GM12878 (cell line): ENCODE data around the gene RNF44. TPM values are rescaled to one million over a fixed set of nuclear protein-coding genes. Genes with fewer than 3 reads are reported as not detected.

ENCODE experiments used
- ATAC-seq: fragments of 200-7000 bp; cut with Tn5 transposase; 3 replicates; pipeline ENCODE4 v1.9.1; 2020; ENCODE audit warnings: mild to moderate bottlenecking, moderate library complexity
- BruUV-seq: library from RNA; stranded (reverse); fragments of 400-500 nt; replicated peaks from 2 replicates; lab custom pipeline; 2021; lab: Mats Ljungman, UMichigan
- CTCF ChIA-PET: fragments of 300-600 bp; sonication (Branson Sonifier 250); formaldehyde crosslinking; extraction: SDS; loops from one replicate; lab custom pipeline; 2021; ENCODE audit warnings: inconsistent platforms; lab: Yijun Ruan, JAX
- POLR2A ChIA-PET: fragments of 350-600 bp; formaldehyde crosslinking; extraction: SDS; loops from one replicate; lab custom pipeline; 2021; ENCODE audit warnings: inconsistent platforms; lab: Charles Lee
- RAD21 ChIA-PET: fragments of 300-600 bp; sonication (Branson Sonifier 250); formaldehyde crosslinking; loops from one replicate; lab custom pipeline; 2023; ENCODE audit warnings: antibody characterized with exemption; ENCODE audit not compliant: unreplicated experiment; lab: Charles Lee
- SMC1A ChIA-PET: fragments of 300-600 bp; sonication (Branson Sonifier 250); formaldehyde crosslinking; loops from one replicate; lab custom pipeline; 2023; ENCODE audit not compliant: unreplicated experiment, uncharacterized antibody; lab: Charles Lee
- DNase-seq: peaks from one replicate; pipeline ENCODE4 v3.0.0-alpha.2; 2011; ENCODE audit warnings: low read depth, low spot score
- FAIRE-seq: peaks from 3 replicates; lab custom pipeline; 2011; peaks lifted over from hg19 to GRCh38; lab: Jason Lieb, UNC
- H2AFZ ChIP-seq: 2 replicates; pipeline ENCODE4 v1.6.0; 2011; ENCODE audit warnings: low read depth, low read length, control low read depth; ENCODE audit not compliant: control insufficient read depth
- H3K27ac ChIP-seq: 2 replicates; pipeline ENCODE4 v1.5.1; 2011; ENCODE audit warnings: control low read depth; ENCODE audit not compliant: control insufficient read depth, insufficient read depth
- H3K27me3 ChIP-seq, 2 experiments: replicated peaks in 1 of 2; 2 replicates each; pipeline versions ENCODE4 v1.6.0 to v1.6.1; 2011; ENCODE audit warnings: low read length in 1 of 2; ENCODE audit not compliant: control insufficient read depth in 2 of 2, insufficient read depth in 2 of 2
- H3K36me3 ChIP-seq, 2 experiments: 2 replicates each; pipeline ENCODE4 v1.5.1; 2011; ENCODE audit warnings: low read length in 1 of 2; ENCODE audit not compliant: control insufficient read depth in 2 of 2, insufficient read depth in 2 of 2
- H3K4me1 ChIP-seq: 2 replicates; pipeline ENCODE4 v1.6.1; 2011; ENCODE audit warnings: mild to moderate bottlenecking, low read length, moderate library complexity, mixed read lengths; ENCODE audit not compliant: control insufficient read depth, insufficient read depth
- H3K4me2 ChIP-seq: 2 replicates; pipeline ENCODE4 v1.6.0; 2011; ENCODE audit warnings: control low read depth; ENCODE audit not compliant: control insufficient read depth, insufficient read depth
- H3K4me3 ChIP-seq: fragments of 200-600 bp; sonication (generic); 2 replicates; pipeline ENCODE4 v1.5.1; 2016
- H3K79me2 ChIP-seq: 2 replicates; pipeline ENCODE4 v1.6.0; 2011; ENCODE audit warnings: low read length; ENCODE audit not compliant: control insufficient read depth, insufficient read depth
- H3K9ac ChIP-seq: 2 replicates; pipeline ENCODE4 v1.8.0; 2011; ENCODE audit warnings: low read length, control low read depth, mixed read lengths; ENCODE audit not compliant: control insufficient read depth, insufficient read depth
- H3K9me3 ChIP-seq: replicated peaks from 3 replicates; pipeline ENCODE4 v1.5.1; 2011; ENCODE audit warnings: mild to moderate bottlenecking, low read length; ENCODE audit not compliant: control insufficient read depth, insufficient read depth
- H4K20me1 ChIP-seq: 2 replicates; pipeline ENCODE4 v1.6.0; 2011; ENCODE audit not compliant: control insufficient read depth, insufficient read depth
- ASH2L ChIP-seq: fragments of 300-600, 200-600 bp; sonication (generic); IDR thresholded peaks from 2 replicates; pipeline ENCODE4 v1.6.1; 2017; ENCODE audit warnings: low read depth, mild to moderate bottlenecking, borderline replicate concordance
- CREB1 ChIP-seq: IDR thresholded peaks from 2 replicates; pipeline ENCODE4 v1.6.1; 2012; ENCODE audit warnings: low read depth, mild to moderate bottlenecking, inconsistent platforms
- CREM ChIP-seq: IDR thresholded peaks from 2 replicates; pipeline ENCODE4 v1.6.1; 2014; ENCODE audit warnings: antibody characterized with exemption, low read depth
- DPF2 ChIP-seq: fragments of 450-650 bp; IDR thresholded peaks from 2 replicates; pipeline ENCODE4 v1.6.1; 2017; ENCODE audit warnings: mild to moderate bottlenecking
- FOS ChIP-seq: IDR thresholded peaks from 3 replicates; pipeline ENCODE4 v1.6.1; 2011; ENCODE audit warnings: borderline replicate concordance; ENCODE audit not compliant: insufficient read length; ENCODE audit errors: extremely low read depth
- HDGF ChIP-seq: fragments of 450-650 bp; IDR thresholded peaks from 2 replicates; pipeline ENCODE4 v1.6.1; 2016; ENCODE audit warnings: antibody characterized with exemption
- MEF2A ChIP-seq: IDR thresholded peaks from 2 replicates; pipeline ENCODE4 v1.6.1; 2011; ENCODE audit warnings: low read depth, mild to moderate bottlenecking, low read length, moderate library complexity; ENCODE audit not compliant: insufficient read depth
- MEF2B ChIP-seq: fragments of 450-650 bp; IDR thresholded peaks from 2 replicates; pipeline ENCODE4 v1.6.1; 2018; ENCODE audit warnings: mild to moderate bottlenecking, moderate library complexity; ENCODE audit not compliant: partially characterized antibody, poor library complexity, severe bottlenecking
- MLLT1 ChIP-seq: fragments of 450-650 bp; IDR thresholded peaks from 2 replicates; pipeline ENCODE4 v1.6.1; 2016; ENCODE audit warnings: mild to moderate bottlenecking
- MTA2 ChIP-seq: fragments of 450-650 bp; IDR thresholded peaks from 2 replicates; pipeline ENCODE4 v1.6.1; 2016; ENCODE audit warnings: low read depth, mild to moderate bottlenecking, moderate library complexity
- MYB ChIP-seq: fragments of 150-350 bp; IDR thresholded peaks from 2 replicates; pipeline ENCODE4 v1.6.1; 2014; ENCODE audit warnings: mild to moderate bottlenecking, low read depth, low read length, borderline replicate concordance
- NFYB ChIP-seq: IDR thresholded peaks from 2 replicates; pipeline ENCODE4 v1.6.1; 2011; ENCODE audit warnings: low read depth, mild to moderate bottlenecking, low read length, improper control_type of control experiment, moderate library complexity; ENCODE audit not compliant: insufficient read depth
- ZNF274 ChIP-seq: IDR thresholded peaks from one replicate; pipeline ENCODE4 v1.8.0; 2011; ENCODE audit not compliant: insufficient read length, insufficient read depth
- ZSCAN29 ChIP-seq: fragments of 450-650 bp; IDR thresholded peaks from 2 replicates; pipeline ENCODE4 v1.6.1; 2017; ENCODE audit warnings: mild to moderate bottlenecking, moderate library complexity
- ZZZ3 ChIP-seq: IDR thresholded peaks from 2 replicates; pipeline ENCODE4 v1.6.1; 2011; ENCODE audit warnings: low read depth; ENCODE audit not compliant: control insufficient read depth, insufficient read length
- WGBS: methylation state at CpG from one replicate; pipeline ENCODE4 v1.1.6; 2016; ENCODE audit warnings: low lambda C conversion rate; ENCODE audit not compliant: insufficient replicate concordance, insufficient coverage; ENCODE audit errors: missing lambda C conversion rate; 5-methylcytosine and 5-hydroxymethylcytosine counted together
- in situ Hi-C: fragments of 300-500 bp; cut with MboI; formaldehyde crosslinking; loops from 9 replicates; pipeline ENCODE4 v1.14.3; 2018; ENCODE audit warnings: mixed read lengths
- intact Hi-C: fragments of 100-400 bp; cut with micrococcal nuclease; formaldehyde crosslinking; loops from one replicate; pipeline ENCODE4 v1.14.2; 2022; ENCODE audit not compliant: unreplicated experiment
- polyA plus RNA-seq, 11 experiments: library from polyadenylated mRNA; depleted of rRNA in 4 of 11; unstranded in 6 of 11; stranded (reverse) in 5 of 11; fragments of >200 nt; fragmentation: Nextera tagmentation in 4 of 11; fragmentation: Illumina TruSeq in 1 of 11; extraction: Ambion mirVana in 4 of 11; extraction: Trizol in 1 of 11; gene quantifications; 1 replicate in 1 of 11; 2 replicates in 10 of 11; pipeline versions ENCODE4 v1.2.1 to v1.2.3, GENCODE V29; 2011 to 2016; ENCODE audit warnings: inconsistent platforms in 2 of 11, missing spikeins in 2 of 11, low read depth in 1 of 11
- total RNA-seq, 4 experiments: library from RNA; depleted of rRNA in 3 of 4; stranded (reverse); fragments of >200 nt in 3 of 4; fragmentation: Illumina TruSeq in 1 of 4; extraction: Trizol in 1 of 4; gene quantifications; 2 replicates each; pipeline versions ENCODE4 v1.2.1 to v1.2.3, GENCODE V29; 2013 to 2021

The RNF44 gene
- total and polyA plus RNA-seq, 10 of the 15 experiments (the other 5 are each of a cell fraction or from before 2014, with no cell fraction given): 1.7 to 51.9 (median 7.9) TPM

- TF ChIP-seq MLLT1 (no peak), DPF2 (no peak), MTA2 (no peak), FOS (no peak), NFYB (no peak), ZNF274 (no peak), CREM (no peak), ASH2L (no peak), ZSCAN29 (no peak)
Observed at GRCh38 chr5:176486189-176486757, 50.9 kb downstream of the RNF44 start (continued).

GRCh38 chr5:176485176-176485575, 52.0 kb downstream of the RNF44 start:
- H3K4me1 ChIP-seq: no peaks in the 10 kb centered on the region
- ChIA-PET POLR2A (no interaction called here), RAD21 (no interaction called here), CTCF (interaction anchor here (1.0 kb wide), 1 partner anchor 37 kb away, joined by 3 read pairs; no protein-coding TSS in a partner anchor), SMC1A (no interaction called here)
- H3K4me3 ChIP-seq: no peak overlapping the region
- no peak overlapping the region for H3K9ac ChIP-seq
- H3K79me2 ChIP-seq: no peaks in the 10 kb centered on the region
- no peak for DNase-seq
- H3K27ac ChIP-seq: no peak overlapping the region
- no peak for TF ChIP-seq ZZZ3
- no peak for TF ChIP-seq MEF2A
- TF ChIP-seq MEF2B: no peak
- TF ChIP-seq MYB: no peak
- no peak for TF ChIP-seq NFYB
- TF ChIP-seq HDGF: no peak
- TF ChIP-seq CREB1: no peak
- TF ChIP-seq, all 136 proteins: peak for 0
- ATAC-seq (no peak), FAIRE-seq (no peak)
- Histone ChIP-seq H3K9me3 (no peaks in the 10 kb centered on the region), H3K27me3 (no peaks in the 10 kb centered on the region), H2AFZ (no peak overlapping the region), H3K36me3 (peaks cover 6 to 28% of the 10 kb centered on the region in 2 experiments), H3K4me2 (no peak overlapping the region), H4K20me1 (no peaks in the 10 kb centered on the region; the same call in none of the 2 replicates)
- intact Hi-C loops (no loop called here), in situ Hi-C loops (no loop called here)
- BruUV-seq: no TSS peak
- WGBS: 100% methylated on average over 2 of the region's 2 CpGs
